Osteocyte (in vitro differentiated cells): ENCODE data around the gene CYP4B1. TPM values are rescaled to one million over a fixed set of nuclear protein-coding genes. Genes with fewer than 3 reads are reported as not detected.

Experiments
- DNase-seq: peaks from one replicate; pipeline ENCODE4 v3.0.0; 2021; ENCODE audit warnings: mixed read lengths; ENCODE audit not compliant: unreplicated experiment; ENCODE audit errors: extremely low spot score
- H3K27ac Mint-ChIP-seq: one replicate; pipeline ENCODE4 v1.8.0; 2021; ENCODE audit warnings: mild to moderate bottlenecking, mixed read lengths; ENCODE audit not compliant: unreplicated experiment
- H3K27me3 Mint-ChIP-seq: one replicate; pipeline ENCODE4 v1.8.0; 2021; ENCODE audit warnings: mixed read lengths; ENCODE audit not compliant: unreplicated experiment
- H3K36me3 Mint-ChIP-seq: one replicate; pipeline ENCODE4 v1.8.0; 2021; ENCODE audit warnings: mixed read lengths; ENCODE audit not compliant: unreplicated experiment
- H3K4me1 Mint-ChIP-seq: one replicate; pipeline ENCODE4 v1.8.0; 2021; ENCODE audit warnings: mixed read lengths; ENCODE audit not compliant: unreplicated experiment
- H3K4me3 Mint-ChIP-seq: one replicate; pipeline ENCODE4 v1.8.0; 2021; ENCODE audit warnings: mild to moderate bottlenecking, moderate library complexity, mixed read lengths; ENCODE audit not compliant: unreplicated experiment
- H3K9me3 Mint-ChIP-seq: one replicate; pipeline ENCODE4 v1.8.0; 2021; ENCODE audit warnings: mixed read lengths; ENCODE audit not compliant: unreplicated experiment
- CTCF ChIP-seq: fragments of 200-600 bp; sonication (generic); IDR thresholded peaks from 2 replicates; pipeline ENCODE4 v1.5.0; 2021; ENCODE audit warnings: antibody characterized with exemption, mild to moderate bottlenecking, moderate library complexity
- total RNA-seq: library from RNA; stranded (reverse); gene quantifications from 2 replicates; pipeline ENCODE4 v1.2.1, GENCODE V29; 2021

CYP4B1 gene
- total RNA-seq, 1 donor from 2014 or later, result not detected

- no peaks in the 10 kb centered on the region for H3K4me1 Mint-ChIP-seq
- no peak overlapping the region for H3K4me3 Mint-ChIP-seq
- TF ChIP-seq CTCF, result no peak
- no peak overlapping the region for H3K27ac Mint-ChIP-seq
- peaks cover 30% of the 10 kb centered on the region for H3K9me3 Mint-ChIP-seq
- no peaks in the 10 kb centered on the region for H3K36me3 Mint-ChIP-seq
- no peak for DNase-seq
- no peaks in the 10 kb centered on the region for H3K27me3 Mint-ChIP-seq
Observed at GRCh38 chr1:46767649-46768282, 31.1 kb upstream of the CYP4B1 start.

GRCh38 chr1:46768445-46768844, 30.4 kb upstream of the CYP4B1 start:
- no peak overlapping the region for H3K4me3 Mint-ChIP-seq
- no peaks in the 10 kb centered on the region for H3K36me3 Mint-ChIP-seq
- no peak for TF ChIP-seq CTCF
- H3K9me3 Mint-ChIP-seq, result peaks cover 30% of the 10 kb centered on the region
- H3K27me3 Mint-ChIP-seq, result no peaks in the 10 kb centered on the region
- no peak overlapping the region for H3K27ac Mint-ChIP-seq
- H3K4me1 Mint-ChIP-seq, result no peaks in the 10 kb centered on the region
- DNase-seq, result no peak

GRCh38 chr1:46769028-46769740, 29.7 kb upstream of the CYP4B1 start:
- Mint-ChIP-seq H3K27ac (no peak overlapping the region), H3K36me3 (no peaks in the 10 kb centered on the region), H3K4me3 (no peak overlapping the region), H3K9me3 (peaks cover 30% of the 10 kb centered on the region), H3K27me3 (no peaks in the 10 kb centered on the region), H3K4me1 (no peaks in the 10 kb centered on the region)
- no peak for TF ChIP-seq CTCF
- no peak for DNase-seq

GRCh38 chr1:46770541-46770940, 28.3 kb upstream of the CYP4B1 start:
- Mint-ChIP-seq H3K27ac (no peak overlapping the region), H3K27me3 (no peaks in the 10 kb centered on the region), H3K4me1 (no peaks in the 10 kb centered on the region), H3K36me3 (no peaks in the 10 kb centered on the region), H3K4me3 (no peak overlapping the region), H3K9me3 (peaks cover 30% of the 10 kb centered on the region)
- TF ChIP-seq CTCF, result no peak
- DNase-seq, result no peak

GRCh38 chr1:46772571-46772970, 26.3 kb upstream of the CYP4B1 start:
- H3K9me3 Mint-ChIP-seq, result peaks cover 34% of the 10 kb centered on the region

More at GRCh38 chr1:46772571-46772970, 26.3 kb upstream of the CYP4B1 start:
- Mint-ChIP-seq H3K36me3 (no peaks in the 10 kb centered on the region), H3K27ac (no peak overlapping the region), H3K4me1 (no peaks in the 10 kb centered on the region), H3K27me3 (no peaks in the 10 kb centered on the region), H3K4me3 (no peak overlapping the region)
- TF ChIP-seq CTCF, result no peak
- DNase-seq, result no peak
